ENCODE results near the gene SLC6A12.

DNA sequence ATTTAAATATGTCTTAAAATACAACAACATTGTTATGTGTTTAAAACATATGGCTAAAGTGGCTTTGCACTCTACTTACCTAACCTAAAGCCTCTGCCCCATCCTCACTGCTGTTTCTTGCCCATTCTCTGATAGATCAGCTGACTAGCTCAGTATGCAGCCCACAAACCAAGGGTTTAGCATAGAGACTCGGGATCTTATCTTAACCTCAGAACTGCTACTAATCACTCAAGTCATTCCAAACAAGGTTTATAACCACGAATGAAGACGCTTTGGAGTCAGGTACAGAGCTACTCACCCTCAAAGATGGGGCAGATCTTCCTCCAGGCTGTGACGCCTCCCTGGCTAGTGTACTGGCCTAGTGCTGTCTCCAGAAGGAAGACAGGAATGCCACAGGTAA lies 29.4 kb upstream of the SLC6A12 start:
- TF ChIP-seq CTCF (IDR thresholded peaks at IDR 0.05) (no peak), POLR2A (IDR thresholded peaks at IDR 0.05) (no peak)

Measured in Peyer's patch (tissue), 4 donors.